ENCODE data around the gene EGFR.

DNA sequence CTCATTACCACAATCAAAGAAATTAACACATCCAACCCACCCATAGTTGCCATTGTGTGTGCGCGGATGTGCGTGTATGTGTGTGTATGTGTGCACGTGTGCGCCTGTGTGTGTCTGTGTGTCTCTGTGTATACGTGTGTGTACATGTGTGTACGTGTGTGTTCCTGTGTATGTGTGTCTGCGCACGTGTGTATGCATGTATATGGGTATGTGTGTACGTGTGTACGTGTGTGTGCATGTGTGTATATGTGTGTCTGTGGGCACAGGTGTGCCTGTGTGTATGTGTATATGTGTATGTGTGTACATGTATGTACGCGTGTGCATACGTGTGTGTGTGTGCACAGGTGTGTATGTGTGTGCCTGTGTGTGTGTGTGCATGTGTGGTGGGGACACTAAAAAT lies 48.9 kb downstream of the EGFR start:
- TF ChIP-seq CTCF (IDR thresholded peaks at IDR 0.05; ENCODE audit: insufficient read depth, low read length, poor library complexity, severe bottlenecking) (no peak), EZH2phosphoT487 (conservative IDR thresholded peaks at IDR 0.05; ENCODE audit: low read length) (no peak)
